GM12878 (cell line): Measurements from ENCODE around the gene PDCD7. TPM values are rescaled to one million over a fixed set of nuclear protein-coding genes. Genes with fewer than 3 reads are reported as not detected.
"Not testable (repeated sequence)": the region's sequence is repeated elsewhere in the genome, so short reads cannot be mapped to it uniquely, and the experiment has no call there.

Experiments used
- ATAC-seq: fragments of 200-7000 bp; cut with Tn5 transposase; 3 replicates; pipeline ENCODE4 v1.9.1; 2020; ENCODE audit warnings: mild to moderate bottlenecking, moderate library complexity
- BruUV-seq: library from RNA; stranded (reverse); fragments of 400-500 nt; replicated peaks from 2 replicates; lab custom pipeline; 2021; lab: Mats Ljungman, UMichigan
- CTCF ChIA-PET: fragments of 300-600 bp; sonication (Branson Sonifier 250); formaldehyde crosslinking; extraction: SDS; loops from one replicate; lab custom pipeline; 2021; ENCODE audit warnings: inconsistent platforms; lab: Yijun Ruan, JAX
- POLR2A ChIA-PET: fragments of 350-600 bp; formaldehyde crosslinking; extraction: SDS; loops from one replicate; lab custom pipeline; 2021; ENCODE audit warnings: inconsistent platforms; lab: Charles Lee
- RAD21 ChIA-PET: fragments of 300-600 bp; sonication (Branson Sonifier 250); formaldehyde crosslinking; loops from one replicate; lab custom pipeline; 2023; ENCODE audit warnings: antibody characterized with exemption; ENCODE audit not compliant: unreplicated experiment; lab: Charles Lee
- SMC1A ChIA-PET: fragments of 300-600 bp; sonication (Branson Sonifier 250); formaldehyde crosslinking; loops from one replicate; lab custom pipeline; 2023; ENCODE audit not compliant: unreplicated experiment, uncharacterized antibody; lab: Charles Lee
- DNase-seq: peaks from one replicate; pipeline ENCODE4 v3.0.0-alpha.2; 2011; ENCODE audit warnings: low read depth, low spot score
- FAIRE-seq: peaks from 3 replicates; lab custom pipeline; 2011; peaks lifted over from hg19 to GRCh38; lab: Jason Lieb, UNC
- H2AFZ ChIP-seq: 2 replicates; pipeline ENCODE4 v1.6.0; 2011; ENCODE audit warnings: low read depth, low read length, control low read depth; ENCODE audit not compliant: control insufficient read depth
- H3K27ac ChIP-seq: 2 replicates; pipeline ENCODE4 v1.5.1; 2011; ENCODE audit warnings: control low read depth; ENCODE audit not compliant: control insufficient read depth, insufficient read depth
- H3K27me3 ChIP-seq, 2 experiments: replicated peaks in 1 of 2; 2 replicates each; pipeline versions ENCODE4 v1.6.0 to v1.6.1; 2011; ENCODE audit warnings: low read length in 1 of 2; ENCODE audit not compliant: control insufficient read depth in 2 of 2, insufficient read depth in 2 of 2
- H3K36me3 ChIP-seq, 2 experiments: 2 replicates each; pipeline ENCODE4 v1.5.1; 2011; ENCODE audit warnings: low read length in 1 of 2; ENCODE audit not compliant: control insufficient read depth in 2 of 2, insufficient read depth in 2 of 2
- H3K4me1 ChIP-seq: 2 replicates; pipeline ENCODE4 v1.6.1; 2011; ENCODE audit warnings: mild to moderate bottlenecking, low read length, moderate library complexity, mixed read lengths; ENCODE audit not compliant: control insufficient read depth, insufficient read depth
- H3K4me2 ChIP-seq: 2 replicates; pipeline ENCODE4 v1.6.0; 2011; ENCODE audit warnings: control low read depth; ENCODE audit not compliant: control insufficient read depth, insufficient read depth
- H3K4me3 ChIP-seq: fragments of 200-600 bp; sonication (generic); 2 replicates; pipeline ENCODE4 v1.5.1; 2016
- H3K79me2 ChIP-seq: 2 replicates; pipeline ENCODE4 v1.6.0; 2011; ENCODE audit warnings: low read length; ENCODE audit not compliant: control insufficient read depth, insufficient read depth
- H3K9ac ChIP-seq: 2 replicates; pipeline ENCODE4 v1.8.0; 2011; ENCODE audit warnings: low read length, control low read depth, mixed read lengths; ENCODE audit not compliant: control insufficient read depth, insufficient read depth
- H3K9me3 ChIP-seq: replicated peaks from 3 replicates; pipeline ENCODE4 v1.5.1; 2011; ENCODE audit warnings: mild to moderate bottlenecking, low read length; ENCODE audit not compliant: control insufficient read depth, insufficient read depth
- H4K20me1 ChIP-seq: 2 replicates; pipeline ENCODE4 v1.6.0; 2011; ENCODE audit not compliant: control insufficient read depth, insufficient read depth
- BRCA1 ChIP-seq: IDR thresholded peaks from 2 replicates; pipeline ENCODE4 v1.6.1; 2011; ENCODE audit warnings: low read depth, low read length, improper control_type of control experiment
- CBX5 ChIP-seq: sonication (generic); IDR thresholded peaks from 2 replicates; pipeline ENCODE4 v1.6.1; 2016; ENCODE audit warnings: low read depth, moderate library complexity, mild to moderate bottlenecking, inconsistent platforms
- NFIC ChIP-seq: IDR thresholded peaks from 2 replicates; pipeline ENCODE4 v1.6.1; 2012; ENCODE audit warnings: low read depth, mild to moderate bottlenecking, inconsistent platforms, low read length, moderate library complexity
- NR2C1 ChIP-seq: fragments of 450-650 bp; IDR thresholded peaks from 2 replicates; pipeline ENCODE4 v1.6.1; 2017; ENCODE audit warnings: antibody characterized with exemption, mild to moderate bottlenecking, moderate library complexity
- POU2F2 ChIP-seq: IDR thresholded peaks from 3 replicates; pipeline ENCODE4 v1.6.1; 2011; ENCODE audit warnings: low read depth, mild to moderate bottlenecking, low read length, borderline replicate concordance
- WGBS: methylation state at CpG from one replicate; pipeline ENCODE4 v1.1.6; 2016; ENCODE audit warnings: low lambda C conversion rate; ENCODE audit not compliant: insufficient replicate concordance, insufficient coverage; ENCODE audit errors: missing lambda C conversion rate; 5-methylcytosine and 5-hydroxymethylcytosine counted together
- in situ Hi-C: fragments of 300-500 bp; cut with MboI; formaldehyde crosslinking; loops from 9 replicates; pipeline ENCODE4 v1.14.3; 2018; ENCODE audit warnings: mixed read lengths
- intact Hi-C: fragments of 100-400 bp; cut with micrococcal nuclease; formaldehyde crosslinking; loops from one replicate; pipeline ENCODE4 v1.14.2; 2022; ENCODE audit not compliant: unreplicated experiment
- polyA plus RNA-seq, 11 experiments: library from polyadenylated mRNA; depleted of rRNA in 4 of 11; unstranded in 6 of 11; stranded (reverse) in 5 of 11; fragments of >200 nt; fragmentation: Nextera tagmentation in 4 of 11; fragmentation: Illumina TruSeq in 1 of 11; extraction: Ambion mirVana in 4 of 11; extraction: Trizol in 1 of 11; gene quantifications; 1 replicate in 1 of 11; 2 replicates in 10 of 11; pipeline versions ENCODE4 v1.2.1 to v1.2.3, GENCODE V29; 2011 to 2016; ENCODE audit warnings: inconsistent platforms in 2 of 11, missing spikeins in 2 of 11, low read depth in 1 of 11
- total RNA-seq, 4 experiments: library from RNA; depleted of rRNA in 3 of 4; stranded (reverse); fragments of >200 nt in 3 of 4; fragmentation: Illumina TruSeq in 1 of 4; extraction: Trizol in 1 of 4; gene quantifications; 2 replicates each; pipeline versions ENCODE4 v1.2.1 to v1.2.3, GENCODE V29; 2013 to 2021
- TF ChIP-seq, protein P1 (sequence below): fragments of 450-650 bp; IDR thresholded peaks from 2 replicates; pipeline ENCODE4 v1.6.1; 2017; ENCODE audit warnings: borderline replicate concordance

PDCD7 gene
- total and polyA plus RNA-seq, 10 of the 15 experiments (the other 5 are each of a cell fraction or from before 2014, with no cell fraction given): 4.2 to 24.2 (median 13.4) TPM

DNA sequence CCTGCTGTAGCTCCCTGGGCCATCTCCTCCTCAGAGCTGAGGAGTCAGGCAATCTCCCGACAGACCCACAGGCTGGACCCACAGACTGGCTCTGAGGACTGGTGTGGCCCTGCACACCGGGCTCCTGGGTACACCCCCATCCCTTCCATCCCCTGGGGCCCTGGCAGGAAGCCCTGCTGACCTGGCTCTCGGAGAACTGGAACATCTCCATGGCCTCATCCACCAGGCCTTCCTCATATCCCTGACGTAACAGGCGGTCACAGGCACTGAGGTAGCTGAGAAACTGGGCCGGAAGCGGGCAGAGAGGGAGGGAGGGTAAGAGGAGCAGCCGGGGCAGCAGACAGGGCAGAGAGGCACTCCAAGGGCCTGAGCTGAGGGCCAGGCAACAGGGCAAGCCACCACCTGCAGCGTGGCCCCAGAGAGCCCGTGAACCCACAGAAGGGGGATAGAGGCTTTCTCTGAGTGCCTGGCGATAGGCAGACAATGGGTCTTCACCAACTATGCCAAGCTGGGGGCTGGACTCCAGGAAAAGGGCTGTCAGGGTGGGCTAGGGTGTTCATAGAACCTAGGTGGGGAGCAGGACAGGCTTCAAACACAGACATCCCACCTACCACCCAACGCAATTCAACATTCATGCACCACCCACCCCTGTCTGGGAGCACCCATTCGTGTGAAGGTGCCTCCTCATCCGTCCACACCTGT is 39.2 kb downstream of the PDCD7 start:
- SMC1A ChIA-PET: no interaction called here
- POLR2A ChIA-PET: no interaction called here
- Histone ChIP-seq H3K4me3 (no peak overlapping the region), H2AFZ (no peak overlapping the region), H3K79me2 (no peaks in the 10 kb centered on the region), H3K4me2 (no peak overlapping the region), H3K9ac (no peak overlapping the region), H3K27ac (no peak overlapping the region), H3K9me3 (no peaks in the 10 kb centered on the region), H3K27me3 (no peaks in the 10 kb centered on the region), H4K20me1 (no peaks in the 10 kb centered on the region), H3K36me3 (no peaks in the 10 kb centered on the region; a peak in 2 of 4 replicates), H3K4me1 (no peaks in the 10 kb centered on the region)
- ATAC-seq (no peak), FAIRE-seq (no peak), DNase-seq (no peak)
- no peak for TF ChIP-seq CBX5
- no peak for TF ChIP-seq NFIC
- no peak for TF ChIP-seq POU2F2
- no peak for TF ChIP-seq BRCA1
- no peak for TF ChIP-seq NR2C1
- TF ChIP-seq, protein P1, sequence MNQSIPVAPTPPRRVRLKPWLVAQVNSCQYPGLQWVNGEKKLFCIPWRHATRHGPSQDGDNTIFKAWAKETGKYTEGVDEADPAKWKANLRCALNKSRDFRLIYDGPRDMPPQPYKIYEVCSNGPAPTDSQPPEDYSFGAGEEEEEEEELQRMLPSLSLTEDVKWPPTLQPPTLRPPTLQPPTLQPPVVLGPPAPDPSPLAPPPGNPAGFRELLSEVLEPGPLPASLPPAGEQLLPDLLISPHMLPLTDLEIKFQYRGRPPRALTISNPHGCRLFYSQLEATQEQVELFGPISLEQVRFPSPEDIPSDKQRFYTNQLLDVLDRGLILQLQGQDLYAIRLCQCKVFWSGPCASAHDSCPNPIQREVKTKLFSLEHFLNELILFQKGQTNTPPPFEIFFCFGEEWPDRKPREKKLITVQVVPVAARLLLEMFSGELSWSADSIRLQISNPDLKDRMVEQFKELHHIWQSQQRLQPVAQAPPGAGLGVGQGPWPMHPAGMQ: no peak
- no TSS peak for BruUV-seq
- RAD21 ChIA-PET: no interaction called here
- 83% methylated on average over 14 of the region's 14 CpGs for WGBS
- intact Hi-C loops: no loop called here
- CTCF ChIA-PET: interaction anchor here (1.2 kb wide), 1 partner anchor 12 kb away, joined by 3 read pairs; no protein-coding TSS in a partner anchor
- in situ Hi-C loops: no loop called here

DNA sequence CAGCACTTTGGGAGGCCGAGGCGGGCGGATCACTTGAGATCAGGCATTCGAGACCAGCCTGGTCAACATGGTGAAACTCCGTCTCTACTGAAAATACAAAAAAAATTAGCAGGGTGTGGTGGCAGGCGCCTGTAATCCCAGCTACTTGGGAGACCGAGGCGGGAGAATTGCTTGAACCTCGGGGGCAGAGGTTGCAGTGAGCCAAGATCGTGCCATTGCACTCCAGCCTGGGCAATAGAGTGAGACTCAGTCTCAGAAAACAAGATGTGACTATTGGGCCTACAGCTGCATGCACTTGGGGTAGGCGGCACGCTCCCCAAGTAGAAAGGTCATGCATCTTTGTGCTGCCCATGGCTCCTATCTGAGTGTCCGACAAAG is 39.8 kb downstream of the PDCD7 start:
- POLR2A ChIA-PET, H3K36me3 ChIP-seq, H3K4me2 ChIP-seq, H4K20me1 ChIP-seq, H3K27me3 ChIP-seq, H2AFZ ChIP-seq, H3K4me1 ChIP-seq, DNase-seq, ATAC-seq, H3K4me3 ChIP-seq, in situ Hi-C loops, H3K27ac ChIP-seq, H3K79me2 ChIP-seq, intact Hi-C loops, BruUV-seq, SMC1A ChIA-PET, H3K9me3 ChIP-seq, RAD21 ChIA-PET, H3K9ac ChIP-seq, FAIRE-seq: not testable (repeated sequence)
- over 99% methylated on average over 13 of the region's 13 CpGs for WGBS
- CTCF ChIA-PET: interaction anchor here (1.2 kb wide), 1 partner anchor 11 kb away, joined by 3 read pairs; no protein-coding TSS in a partner anchor
